NCI-H510A treated with DMSO at 0.1 percent for 48 hours (cell line): ENCODE data around the gene PLXNA2.

Source experiments
- DNase-seq: peaks from one replicate; lab custom pipeline; 2025; lab: John Stamatoyannopoulos, UW

Gene PLXNA2

GRCh38 chr1:208010487-208011071 lies 233.6 kb downstream of the PLXNA2 start:
- no peak for DNase-seq

GRCh38 chr1:208009706-208010444 lies 234.3 kb downstream of the PLXNA2 start:
- no peak for DNase-seq

GRCh38 chr1:208009303-208009702 lies 234.9 kb downstream of the PLXNA2 start:
- DNase-seq: no peak

- DNase-seq: no peak
These were observed 235.7 kb downstream of the PLXNA2 start for GRCh38 chr1:208008534-208008933.

GRCh38 chr1:208007938-208008342 lies 236.2 kb downstream of the PLXNA2 start:
- no peak for DNase-seq

GRCh38 chr1:208007319-208007937 lies 236.8 kb downstream of the PLXNA2 start:
- no peak for DNase-seq

- DNase-seq: no peak
These were observed 237.8 kb downstream of the PLXNA2 start for GRCh38 chr1:208006258-208006920.

GRCh38 chr1:208004851-208005250 lies 239.3 kb downstream of the PLXNA2 start:
- DNase-seq: no peak

- DNase-seq: no peak
These were observed 240.9 kb downstream of the PLXNA2 start for GRCh38 chr1:208003241-208003640.

- no peak for DNase-seq
These were observed 241.5 kb downstream of the PLXNA2 start for GRCh38 chr1:208002672-208003071.

GRCh38 chr1:208002078-208002477 lies 242.1 kb downstream of the PLXNA2 start:
- no peak for DNase-seq

- no peak for DNase-seq
These were observed 243.7 kb downstream of the PLXNA2 start for GRCh38 chr1:208000504-208000903.

GRCh38 chr1:207999972-208000371 lies 244.2 kb downstream of the PLXNA2 start:
- no peak for DNase-seq

- no peak for DNase-seq
These were observed 244.8 kb downstream of the PLXNA2 start for GRCh38 chr1:207999274-207999915.

- no peak for DNase-seq
These were observed 245.5 kb downstream of the PLXNA2 start for GRCh38 chr1:207998691-207999090.

GRCh38 chr1:207997486-207998268 lies 246.5 kb downstream of the PLXNA2 start:
- DNase-seq: peak; percentile 48

- DNase-seq: no peak
These were observed 247.5 kb downstream of the PLXNA2 start for GRCh38 chr1:207996636-207997035.

- no peak for DNase-seq
These were observed 248.6 kb downstream of the PLXNA2 start for GRCh38 chr1:207995576-207995975.

- DNase-seq: no peak
These were observed 250.4 kb downstream of the PLXNA2 start for GRCh38 chr1:207993477-207994445.

GRCh38 chr1:207992677-207993236 lies 251.4 kb downstream of the PLXNA2 start:
- no peak for DNase-seq
